GM19035 (cell line): Measurements from ENCODE around the gene RALGDS.

Source experiments
- ATAC-seq: cut with Tn5 transposase; IDR thresholded peaks from one replicate; pipeline ENCODE4 v1.9.1; 2021; ENCODE audit not compliant: unreplicated experiment

The RALGDS gene

GRCh38 chr9:133055788-133056420 lies 65.1 kb downstream of the RALGDS start:
- no peak for ATAC-seq

GRCh38 chr9:133054966-133055365 lies 66.1 kb downstream of the RALGDS start:
- no peak for ATAC-seq

- ATAC-seq, result no peak
These were observed 66.7 kb downstream of the RALGDS start for GRCh38 chr9:133054194-133054890.

GRCh38 chr9:133051966-133052539 lies 69.0 kb downstream of the RALGDS start:
- no peak for ATAC-seq

- no peak for ATAC-seq
These were observed 69.6 kb downstream of the RALGDS start for GRCh38 chr9:133051281-133051900.

GRCh38 chr9:133050781-133051180 lies 70.3 kb downstream of the RALGDS start:
- no peak for ATAC-seq

GRCh38 chr9:133050142-133050541 lies 70.9 kb downstream of the RALGDS start:
- ATAC-seq, result no peak

GRCh38 chr9:133049043-133049442 lies 72.0 kb downstream of the RALGDS start:
- no peak for ATAC-seq

- no peak for ATAC-seq
These were observed 72.4 kb downstream of the RALGDS start for GRCh38 chr9:133048595-133048994.
